Astrocyte (in vitro differentiated cells and primary cell): ENCODE measurements around the gene GPR137. TPM values are rescaled to one million over a fixed set of nuclear protein-coding genes. Genes with fewer than 3 reads are reported as not detected.

Experiments used
- DNase-seq: peaks from one replicate; pipeline ENCODE4 v3.0.0-alpha.2; 2010; ENCODE audit warnings: low read depth
- FAIRE-seq: peaks from 2 replicates; lab custom pipeline; 2011; peaks lifted over from hg19 to GRCh38; lab: Jason Lieb, UNC
- H2AFZ ChIP-seq: 2 replicates; pipeline ENCODE4 v1.6.0; 2012; ENCODE audit warnings: low read depth, low read length, inconsistent platforms
- H3K27ac ChIP-seq: 2 replicates; pipeline ENCODE4 v1.5.1; 2011; ENCODE audit warnings: low read depth, low read length, inconsistent platforms
- H3K27me3 ChIP-seq: 2 replicates; pipeline ENCODE4 v1.6.0; 2011; ENCODE audit warnings: low read length, inconsistent platforms; ENCODE audit not compliant: insufficient read depth
- H3K36me3 ChIP-seq: 2 replicates; pipeline ENCODE4 v1.5.1; 2011; ENCODE audit warnings: low read length, inconsistent platforms; ENCODE audit not compliant: insufficient read depth
- H3K4me1 ChIP-seq: 2 replicates; pipeline ENCODE4 v1.5.1; 2011; ENCODE audit warnings: low read length, inconsistent platforms; ENCODE audit not compliant: insufficient read depth
- H3K4me2 ChIP-seq: 2 replicates; pipeline ENCODE4 v1.6.0; 2012; ENCODE audit warnings: low read length, inconsistent platforms
- H3K4me3 ChIP-seq: 2 replicates; pipeline ENCODE4 v1.5.1; 2011; ENCODE audit warnings: low read depth, mild to moderate bottlenecking, low read length, inconsistent platforms; ENCODE audit not compliant: insufficient read depth
- H3K79me2 ChIP-seq: 2 replicates; pipeline ENCODE4 v1.6.0; 2012; ENCODE audit warnings: mild to moderate bottlenecking, low read length, inconsistent platforms; ENCODE audit not compliant: insufficient read depth
- H3K9ac ChIP-seq: 2 replicates; pipeline ENCODE4 v1.6.0; 2012; ENCODE audit warnings: mild to moderate bottlenecking, low read length, inconsistent platforms
- H3K9me3 ChIP-seq: 2 replicates; pipeline ENCODE4 v1.5.1; 2012; ENCODE audit warnings: low read depth, mild to moderate bottlenecking, low read length, inconsistent platforms; ENCODE audit not compliant: insufficient read depth
- H4K20me1 ChIP-seq: 2 replicates; pipeline ENCODE4 v1.6.0; 2012; ENCODE audit warnings: low read length, inconsistent platforms; ENCODE audit not compliant: insufficient read depth
- H3K27ac Mint-ChIP-seq: one replicate; pipeline ENCODE4 v1.8.0; 2021; ENCODE audit warnings: mild to moderate bottlenecking, mixed read lengths; ENCODE audit not compliant: unreplicated experiment
- H3K27me3 Mint-ChIP-seq: one replicate; pipeline ENCODE4 v1.8.0; 2021; ENCODE audit warnings: low read depth, mixed read lengths; ENCODE audit not compliant: unreplicated experiment
- H3K36me3 Mint-ChIP-seq: one replicate; pipeline ENCODE4 v1.8.0; 2021; ENCODE audit warnings: low read depth, mixed read lengths; ENCODE audit not compliant: unreplicated experiment
- H3K4me1 Mint-ChIP-seq: one replicate; pipeline ENCODE4 v1.8.0; 2021; ENCODE audit warnings: low read depth, mixed read lengths; ENCODE audit not compliant: unreplicated experiment
- H3K4me3 Mint-ChIP-seq: one replicate; pipeline ENCODE4 v1.8.0; 2021; ENCODE audit warnings: mild to moderate bottlenecking, moderate library complexity, mixed read lengths; ENCODE audit not compliant: unreplicated experiment
- H3K9me3 Mint-ChIP-seq: one replicate; pipeline ENCODE4 v1.8.0; 2021; ENCODE audit warnings: mild to moderate bottlenecking, mixed read lengths; ENCODE audit not compliant: unreplicated experiment
- EZH2 ChIP-seq: IDR thresholded peaks from 2 replicates; pipeline ENCODE4 v1.6.1; 2012; ENCODE audit warnings: mild to moderate bottlenecking, low read length, inconsistent platforms; ENCODE audit not compliant: insufficient read depth
- total RNA-seq: library from RNA; stranded (reverse); gene quantifications from 2 replicates; pipeline ENCODE4 v1.2.1, GENCODE V29; 2021
- TF ChIP-seq, protein P1 (sequence below): IDR thresholded peaks from 2 replicates; pipeline ENCODE4 v1.5.1; 2011; ENCODE audit warnings: low read depth, mild to moderate bottlenecking, inconsistent platforms, low read length, moderate library complexity; ENCODE audit not compliant: insufficient read depth

Gene GPR137
- total RNA-seq, 1 donor from 2014 or later, result 46.8 TPM

DNA sequence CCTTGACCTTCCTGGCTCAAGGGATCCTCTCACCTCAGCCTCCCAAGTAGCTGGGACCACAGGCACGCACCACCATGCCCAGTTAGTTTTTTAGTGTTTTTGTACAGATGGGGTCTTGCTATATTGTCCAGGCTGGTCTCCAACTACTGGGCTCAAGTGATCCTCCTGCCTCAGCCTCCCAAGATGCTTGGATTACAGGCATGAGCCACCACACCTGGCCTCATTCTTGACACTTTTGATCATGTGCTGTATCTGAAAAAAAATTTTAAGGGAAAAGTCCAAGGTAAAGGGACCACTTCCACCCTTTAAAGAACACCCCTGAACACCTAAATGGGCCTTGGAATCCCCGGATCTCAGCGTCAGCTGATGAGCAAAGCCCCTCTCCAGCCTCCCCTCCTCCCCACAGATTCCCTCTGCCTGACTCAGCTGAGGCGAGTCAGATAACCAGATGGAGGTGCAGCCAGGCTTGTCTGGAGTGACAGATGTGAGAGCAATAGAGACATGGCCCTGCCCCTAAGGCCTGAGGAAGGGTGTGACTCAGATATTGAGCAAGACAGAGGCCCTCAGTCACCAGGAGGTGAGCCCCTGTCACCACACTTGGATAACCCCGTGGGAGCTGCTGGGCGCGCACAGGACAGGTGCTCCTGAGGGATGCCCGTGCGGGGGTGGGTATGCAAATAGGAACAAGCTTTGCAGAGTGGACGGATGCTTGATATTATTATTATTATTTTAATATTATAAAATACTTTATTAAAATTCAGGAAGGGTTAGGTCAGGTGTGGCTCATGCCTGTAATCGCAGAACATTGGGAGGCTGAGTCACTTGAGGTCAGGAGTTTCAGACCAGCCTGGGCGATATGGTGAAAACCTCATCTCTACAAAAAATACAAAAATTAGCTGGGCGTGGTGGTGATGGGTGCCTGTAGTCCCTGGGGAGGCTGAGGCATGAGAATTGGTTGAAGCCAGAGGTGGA, 49.4 kb downstream of the GPR137 start:
- peak overlapping the region; percentile 88 for H3K27ac Mint-ChIP-seq
- peaks cover 8% of the 10 kb centered on the region for H3K27me3 Mint-ChIP-seq
- Histone ChIP-seq H3K27ac (peak overlapping the region; percentile 51), H2AFZ (no peak overlapping the region), H3K9ac (peak overlapping the region; percentile 27), H3K4me3 (no peak overlapping the region), H3K36me3 (no peaks in the 10 kb centered on the region), H3K4me1 (peaks cover 16% of the 10 kb centered on the region), H3K9me3 (no peaks in the 10 kb centered on the region), H3K27me3 (no peaks in the 10 kb centered on the region), H3K79me2 (no peaks in the 10 kb centered on the region), H3K4me2 (peak overlapping the region; percentile 44), H4K20me1 (peaks cover 4% of the 10 kb centered on the region)
- H3K9me3 Mint-ChIP-seq, result no peaks in the 10 kb centered on the region
- DNase-seq (peak; percentile 94), FAIRE-seq (no peak)
- H3K4me3 Mint-ChIP-seq, result no peak overlapping the region
- no peak for TF ChIP-seq EZH2
- TF ChIP-seq, protein P1, sequence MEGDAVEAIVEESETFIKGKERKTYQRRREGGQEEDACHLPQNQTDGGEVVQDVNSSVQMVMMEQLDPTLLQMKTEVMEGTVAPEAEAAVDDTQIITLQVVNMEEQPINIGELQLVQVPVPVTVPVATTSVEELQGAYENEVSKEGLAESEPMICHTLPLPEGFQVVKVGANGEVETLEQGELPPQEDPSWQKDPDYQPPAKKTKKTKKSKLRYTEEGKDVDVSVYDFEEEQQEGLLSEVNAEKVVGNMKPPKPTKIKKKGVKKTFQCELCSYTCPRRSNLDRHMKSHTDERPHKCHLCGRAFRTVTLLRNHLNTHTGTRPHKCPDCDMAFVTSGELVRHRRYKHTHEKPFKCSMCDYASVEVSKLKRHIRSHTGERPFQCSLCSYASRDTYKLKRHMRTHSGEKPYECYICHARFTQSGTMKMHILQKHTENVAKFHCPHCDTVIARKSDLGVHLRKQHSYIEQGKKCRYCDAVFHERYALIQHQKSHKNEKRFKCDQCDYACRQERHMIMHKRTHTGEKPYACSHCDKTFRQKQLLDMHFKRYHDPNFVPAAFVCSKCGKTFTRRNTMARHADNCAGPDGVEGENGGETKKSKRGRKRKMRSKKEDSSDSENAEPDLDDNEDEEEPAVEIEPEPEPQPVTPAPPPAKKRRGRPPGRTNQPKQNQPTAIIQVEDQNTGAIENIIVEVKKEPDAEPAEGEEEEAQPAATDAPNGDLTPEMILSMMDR, result no peak
- H3K36me3 Mint-ChIP-seq, result no peaks in the 10 kb centered on the region
- peaks cover 11% of the 10 kb centered on the region for H3K4me1 Mint-ChIP-seq

DNA sequence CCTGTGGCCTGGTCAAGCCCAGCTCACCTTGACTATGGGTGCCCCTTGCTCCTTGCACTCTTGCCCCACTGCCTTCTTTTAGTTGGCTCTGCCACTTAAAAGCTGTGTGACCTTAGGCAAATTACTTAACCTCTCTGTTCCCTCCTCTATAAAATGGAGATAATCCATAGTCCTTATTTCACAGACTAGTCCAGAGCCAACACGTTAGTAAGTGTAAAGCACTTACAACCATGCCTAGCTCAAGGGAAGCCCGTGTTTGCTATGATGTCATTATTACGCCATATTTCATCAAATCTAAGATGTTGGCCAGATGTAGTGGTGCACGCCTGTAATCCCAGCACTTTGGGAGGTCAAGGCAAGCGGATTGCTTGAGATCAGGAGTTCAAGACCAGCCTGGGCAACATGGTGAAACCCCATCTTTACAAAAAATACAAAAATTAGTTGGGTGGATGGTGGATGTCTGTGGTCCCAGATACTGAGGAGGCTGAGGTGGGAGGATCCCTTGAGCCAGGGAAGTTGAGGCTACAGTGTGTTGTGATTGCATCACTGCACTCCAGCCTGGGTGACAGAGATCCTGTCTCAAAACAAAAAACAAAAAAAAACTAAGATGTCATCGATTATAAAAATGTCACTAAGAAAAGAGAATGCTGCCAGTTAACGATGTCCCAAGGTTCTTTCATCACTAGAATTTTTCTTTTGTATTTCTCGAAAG, 52.0 kb downstream of the GPR137 start:
- no peak overlapping the region for H3K9ac ChIP-seq
- peaks cover 12% of the 10 kb centered on the region for H3K4me1 ChIP-seq
- H3K4me3 ChIP-seq, result no peak overlapping the region
- FAIRE-seq, result no peak
- Mint-ChIP-seq H3K9me3 (no peaks in the 10 kb centered on the region), H3K27me3 (peaks cover 12% of the 10 kb centered on the region), H3K27ac (no peak overlapping the region), H3K4me3 (peak overlapping the region; percentile 11), H3K36me3 (no peaks in the 10 kb centered on the region), H3K4me1 (peaks cover 6% of the 10 kb centered on the region)
- no peak overlapping the region for H2AFZ ChIP-seq
- TF ChIP-seq, protein P1, result no peak
- TF ChIP-seq EZH2, result no peak
- H3K9me3 ChIP-seq, result no peaks in the 10 kb centered on the region
- no peaks in the 10 kb centered on the region for H3K27me3 ChIP-seq
- H4K20me1 ChIP-seq, result no peaks in the 10 kb centered on the region
- H3K4me2 ChIP-seq, result no peak overlapping the region
- no peaks in the 10 kb centered on the region for H3K36me3 ChIP-seq
- H3K79me2 ChIP-seq, result no peaks in the 10 kb centered on the region
- H3K27ac ChIP-seq, result no peak overlapping the region
- no peak for DNase-seq
